HL-60 (cell line): ENCODE results near the gene CEP112.
A peak's percentile ranks its signal among the peaks of the same experiment; 100 is the strongest.
"Not testable (repeated sequence)": the region's sequence is repeated elsewhere in the genome, so short reads cannot be mapped to it uniquely, and the experiment has no call there.

Source experiments
- DNase-seq, 2 experiments: peaks; one replicate each; pipeline ENCODE4 v3.0.0-alpha.2; 2010 to 2020; ENCODE audit warnings: low read depth in 1 of 2, low spot score in 1 of 2
- H3K27ac ChIP-seq: fragments of 250-450 bp; sonication (Bioruptor Pico); replicated peaks from 2 replicates; pipeline ENCODE4 v1.5.1; 2020; ENCODE audit warnings: mild to moderate bottlenecking, moderate library complexity
- H3K27me3 ChIP-seq: fragments of 250-450 bp; sonication (Bioruptor Pico); 2 replicates; pipeline ENCODE4 v1.5.1; 2021; ENCODE audit warnings: mild to moderate bottlenecking, moderate library complexity; ENCODE audit not compliant: insufficient read depth, poor library complexity, severe bottlenecking
- H3K4me3 ChIP-seq: replicated peaks from 2 replicates; pipeline ENCODE4 v1.5.1; 2011; ENCODE audit warnings: mild to moderate bottlenecking, control low read depth, low read length; ENCODE audit not compliant: insufficient read depth
- GABPA ChIP-seq: IDR thresholded peaks from 2 replicates; pipeline ENCODE4 v1.6.1; 2012; ENCODE audit warnings: low read depth
- POLR2AphosphoS5 ChIP-seq: IDR thresholded peaks from 2 replicates; pipeline ENCODE4 v1.6.1; 2012; ENCODE audit warnings: low read depth
- SPI1 ChIP-seq: IDR thresholded peaks from 2 replicates; pipeline ENCODE4 v1.6.1; 2012; ENCODE audit warnings: low read depth, mild to moderate bottlenecking, borderline replicate concordance
- TF ChIP-seq, protein P1 (sequence below): IDR thresholded peaks from 2 replicates; pipeline ENCODE4 v1.6.1; 2012; ENCODE audit warnings: low read depth; ENCODE audit not compliant: insufficient replicate concordance
- TF ChIP-seq, protein P2 (sequence below): IDR thresholded peaks from one replicate; pipeline ENCODE4 v1.5.1; 2011; ENCODE audit warnings: low read length, control low read depth, inconsistent platforms; ENCODE audit not compliant: insufficient read depth

Gene CEP112

DNA sequence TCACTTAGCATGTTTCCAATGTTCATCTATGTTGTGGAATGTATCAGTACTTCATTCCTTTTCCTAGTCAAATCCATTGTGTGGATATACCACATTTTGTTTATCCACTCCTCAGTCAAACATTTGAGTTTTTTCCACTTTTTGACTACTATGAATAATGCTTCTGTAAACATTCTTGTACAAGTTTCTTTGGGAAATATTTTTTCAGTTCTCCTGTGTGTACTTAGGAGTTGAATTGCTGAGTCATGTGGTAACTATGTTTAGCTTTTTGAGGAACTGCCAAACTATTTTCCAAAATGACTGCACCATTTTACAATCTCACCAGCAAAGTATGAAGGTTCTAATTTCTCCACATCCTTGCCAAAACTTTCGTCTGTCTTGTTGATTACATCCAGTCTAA lies 406.8 kb downstream of the CEP112 start:
- H3K27ac ChIP-seq: peak overlapping the region; percentile 15; the same call in 1 of the 2 replicates

DNA sequence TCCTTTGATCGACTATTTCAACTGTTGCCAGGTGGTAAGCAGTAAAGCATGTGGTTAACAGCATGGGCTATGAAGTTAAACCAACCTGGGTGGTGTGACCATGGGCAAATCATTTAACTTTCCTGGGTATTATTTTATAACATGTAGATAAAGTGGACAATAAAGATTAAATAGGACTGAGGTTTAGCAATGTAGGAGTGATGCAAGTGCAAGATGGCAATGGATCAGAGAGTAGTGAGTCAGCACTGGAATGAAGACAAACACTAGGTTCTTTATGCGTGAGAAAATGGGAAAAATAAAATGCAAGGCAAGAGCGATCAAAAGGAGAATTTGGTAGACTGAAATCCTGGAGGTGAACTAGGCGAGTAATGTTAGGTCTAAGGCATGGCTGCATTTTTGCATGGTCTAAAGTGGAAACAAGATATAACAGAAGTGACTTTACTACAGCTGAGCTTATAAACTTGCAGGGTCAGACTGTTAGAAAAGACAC lies 408.0 kb downstream of the CEP112 start:
- TF ChIP-seq, protein P1, sequence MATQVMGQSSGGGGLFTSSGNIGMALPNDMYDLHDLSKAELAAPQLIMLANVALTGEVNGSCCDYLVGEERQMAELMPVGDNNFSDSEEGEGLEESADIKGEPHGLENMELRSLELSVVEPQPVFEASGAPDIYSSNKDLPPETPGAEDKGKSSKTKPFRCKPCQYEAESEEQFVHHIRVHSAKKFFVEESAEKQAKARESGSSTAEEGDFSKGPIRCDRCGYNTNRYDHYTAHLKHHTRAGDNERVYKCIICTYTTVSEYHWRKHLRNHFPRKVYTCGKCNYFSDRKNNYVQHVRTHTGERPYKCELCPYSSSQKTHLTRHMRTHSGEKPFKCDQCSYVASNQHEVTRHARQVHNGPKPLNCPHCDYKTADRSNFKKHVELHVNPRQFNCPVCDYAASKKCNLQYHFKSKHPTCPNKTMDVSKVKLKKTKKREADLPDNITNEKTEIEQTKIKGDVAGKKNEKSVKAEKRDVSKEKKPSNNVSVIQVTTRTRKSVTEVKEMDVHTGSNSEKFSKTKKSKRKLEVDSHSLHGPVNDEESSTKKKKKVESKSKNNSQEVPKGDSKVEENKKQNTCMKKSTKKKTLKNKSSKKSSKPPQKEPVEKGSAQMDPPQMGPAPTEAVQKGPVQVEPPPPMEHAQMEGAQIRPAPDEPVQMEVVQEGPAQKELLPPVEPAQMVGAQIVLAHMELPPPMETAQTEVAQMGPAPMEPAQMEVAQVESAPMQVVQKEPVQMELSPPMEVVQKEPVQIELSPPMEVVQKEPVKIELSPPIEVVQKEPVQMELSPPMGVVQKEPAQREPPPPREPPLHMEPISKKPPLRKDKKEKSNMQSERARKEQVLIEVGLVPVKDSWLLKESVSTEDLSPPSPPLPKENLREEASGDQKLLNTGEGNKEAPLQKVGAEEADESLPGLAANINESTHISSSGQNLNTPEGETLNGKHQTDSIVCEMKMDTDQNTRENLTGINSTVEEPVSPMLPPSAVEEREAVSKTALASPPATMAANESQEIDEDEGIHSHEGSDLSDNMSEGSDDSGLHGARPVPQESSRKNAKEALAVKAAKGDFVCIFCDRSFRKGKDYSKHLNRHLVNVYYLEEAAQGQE: no peak
- TF ChIP-seq POLR2AphosphoS5 (no peak), GABPA (no peak), SPI1 (no peak)
- TF ChIP-seq, protein P2, sequence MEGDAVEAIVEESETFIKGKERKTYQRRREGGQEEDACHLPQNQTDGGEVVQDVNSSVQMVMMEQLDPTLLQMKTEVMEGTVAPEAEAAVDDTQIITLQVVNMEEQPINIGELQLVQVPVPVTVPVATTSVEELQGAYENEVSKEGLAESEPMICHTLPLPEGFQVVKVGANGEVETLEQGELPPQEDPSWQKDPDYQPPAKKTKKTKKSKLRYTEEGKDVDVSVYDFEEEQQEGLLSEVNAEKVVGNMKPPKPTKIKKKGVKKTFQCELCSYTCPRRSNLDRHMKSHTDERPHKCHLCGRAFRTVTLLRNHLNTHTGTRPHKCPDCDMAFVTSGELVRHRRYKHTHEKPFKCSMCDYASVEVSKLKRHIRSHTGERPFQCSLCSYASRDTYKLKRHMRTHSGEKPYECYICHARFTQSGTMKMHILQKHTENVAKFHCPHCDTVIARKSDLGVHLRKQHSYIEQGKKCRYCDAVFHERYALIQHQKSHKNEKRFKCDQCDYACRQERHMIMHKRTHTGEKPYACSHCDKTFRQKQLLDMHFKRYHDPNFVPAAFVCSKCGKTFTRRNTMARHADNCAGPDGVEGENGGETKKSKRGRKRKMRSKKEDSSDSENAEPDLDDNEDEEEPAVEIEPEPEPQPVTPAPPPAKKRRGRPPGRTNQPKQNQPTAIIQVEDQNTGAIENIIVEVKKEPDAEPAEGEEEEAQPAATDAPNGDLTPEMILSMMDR: no peak
- DNase-seq: no peak

More for the DNA sequence above, 406.8 kb downstream of the CEP112 start:
- Histone ChIP-seq H3K4me3 (no peak overlapping the region), H3K27me3 (no peaks in the 10 kb centered on the region)
- peak; percentile 88 for TF ChIP-seq SPI1
- no peak for TF ChIP-seq GABPA
- DNase-seq: peak in 1 of 2 experiments; percentile 4

DNA sequence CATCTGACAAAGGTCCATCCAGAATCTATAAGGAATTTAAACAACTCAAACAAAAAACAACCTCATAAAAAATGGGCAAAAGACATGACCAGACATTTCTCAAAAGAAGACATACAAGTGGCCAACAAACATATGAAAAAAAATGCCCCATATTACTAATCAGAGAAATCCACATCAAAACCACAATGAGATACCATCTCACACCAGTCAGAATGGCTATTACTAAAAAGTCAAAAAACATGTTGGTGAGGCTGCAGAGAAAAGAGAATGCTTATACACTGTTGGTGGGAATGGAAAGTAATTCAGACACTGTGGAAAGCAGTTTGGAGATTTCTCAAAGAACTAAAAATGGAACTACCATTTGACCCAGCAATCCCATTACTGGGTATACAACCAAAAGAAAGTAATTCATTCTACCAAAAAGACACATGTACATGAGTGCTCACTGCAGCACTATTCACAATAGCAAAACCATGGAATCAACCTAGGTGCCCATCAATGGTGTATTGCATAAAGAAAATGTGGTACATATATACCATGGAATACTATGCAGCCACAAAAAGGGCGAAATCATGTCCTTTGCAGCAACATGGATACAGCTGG lies 409.7 kb downstream of the CEP112 start:
- not testable (repeated sequence) for DNase-seq, H3K4me3 ChIP-seq, H3K27ac ChIP-seq, H3K27me3 ChIP-seq

More for the DNA sequence above, 408.0 kb downstream of the CEP112 start:
- H3K27ac ChIP-seq: no peak overlapping the region
- no peaks in the 10 kb centered on the region for H3K27me3 ChIP-seq
- H3K4me3 ChIP-seq: no peak overlapping the region

DNA sequence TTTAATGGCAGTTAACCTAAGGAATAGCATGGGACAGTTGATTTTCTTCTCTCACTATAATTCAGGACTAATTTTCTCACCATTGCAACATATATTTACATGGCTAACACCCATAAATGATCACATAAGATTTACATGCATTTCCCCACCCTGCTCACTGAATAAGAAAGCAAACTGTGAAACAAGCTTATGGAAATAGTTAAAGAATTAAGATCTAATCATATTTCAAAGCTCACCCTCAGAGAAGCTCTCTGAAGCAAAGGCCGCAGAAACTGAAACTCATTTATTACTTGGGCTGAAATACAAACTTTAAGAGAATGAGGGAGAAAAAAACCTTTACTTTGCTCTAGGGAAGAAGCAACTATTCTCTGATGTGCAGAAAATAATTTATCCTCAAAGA lies 411.8 kb downstream of the CEP112 start:
- no peak overlapping the region for H3K27ac ChIP-seq
- TF ChIP-seq, protein P2: no peak
- TF ChIP-seq POLR2AphosphoS5 (no peak), GABPA (no peak), SPI1 (no peak)
- TF ChIP-seq, protein P1: no peak
- H3K27me3 ChIP-seq: no peaks in the 10 kb centered on the region
- no peak overlapping the region for H3K4me3 ChIP-seq
- DNase-seq: no peak

DNA sequence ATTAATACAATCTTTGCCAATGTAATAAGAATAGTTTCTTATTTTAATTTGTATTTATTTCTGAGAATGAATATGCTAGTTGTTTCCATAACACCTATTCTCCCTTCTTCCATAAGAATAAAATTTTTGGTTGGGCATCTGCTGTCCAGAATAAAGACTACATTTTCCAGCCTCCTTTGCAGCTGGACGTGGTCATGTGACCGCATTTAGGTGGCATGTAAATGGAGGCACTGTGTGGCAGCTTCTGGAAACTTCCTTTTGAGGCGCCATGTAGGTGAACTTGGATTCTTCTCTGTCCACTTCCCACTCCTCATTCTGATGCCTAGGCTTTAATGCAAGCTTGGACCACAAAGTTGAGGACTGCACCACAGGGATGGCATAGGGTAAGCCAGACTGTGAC lies 415.0 kb downstream of the CEP112 start:
- TF ChIP-seq GABPA: no peak
- Histone ChIP-seq H3K4me3 (no peak overlapping the region), H3K27me3 (no peaks in the 10 kb centered on the region), H3K27ac (no peak overlapping the region)
- DNase-seq: no peak
